HG03095 (cell line): Measurements from ENCODE around the gene ANKRD33B.
"Not testable (repeated sequence)": the region's sequence is repeated elsewhere in the genome, so short reads cannot be mapped to it uniquely, and the experiment has no call there.

Experiments
- ATAC-seq: cut with Tn5 transposase; IDR thresholded peaks from one replicate; pipeline ENCODE4 v1.9.1; 2021; ENCODE audit warnings: moderate library complexity; ENCODE audit not compliant: unreplicated experiment

The ANKRD33B gene

GRCh38 chr5:10591966-10592365 lies 28.1 kb downstream of the ANKRD33B start:
- no peak for ATAC-seq

GRCh38 chr5:10592601-10593000 lies 28.7 kb downstream of the ANKRD33B start:
- peak; percentile 61 for ATAC-seq

- no peak for ATAC-seq
Observed at GRCh38 chr5:10593531-10594181, 29.8 kb downstream of the ANKRD33B start.

- ATAC-seq: no peak
Observed at GRCh38 chr5:10594591-10595210, 30.8 kb downstream of the ANKRD33B start.

- ATAC-seq: no peak
Observed at GRCh38 chr5:10595293-10595671, 31.4 kb downstream of the ANKRD33B start.

- no peak for ATAC-seq
Observed at GRCh38 chr5:10595672-10596309, 31.9 kb downstream of the ANKRD33B start.

GRCh38 chr5:10596310-10596703 lies 32.4 kb downstream of the ANKRD33B start:
- ATAC-seq: no peak

- ATAC-seq: no peak
Observed at GRCh38 chr5:10596886-10597451, 33.1 kb downstream of the ANKRD33B start.

- no peak for ATAC-seq
Observed at GRCh38 chr5:10599113-10599512, 35.2 kb downstream of the ANKRD33B start.

- no peak for ATAC-seq
Observed at GRCh38 chr5:10599862-10600284, 36.0 kb downstream of the ANKRD33B start.

GRCh38 chr5:10600626-10601245 lies 36.9 kb downstream of the ANKRD33B start:
- peak; percentile 61 for ATAC-seq

- ATAC-seq: peak; percentile 39
Observed at GRCh38 chr5:10601246-10602030, 37.6 kb downstream of the ANKRD33B start.

- ATAC-seq: no peak
Observed at GRCh38 chr5:10602031-10602806, 38.3 kb downstream of the ANKRD33B start.

- no peak for ATAC-seq
Observed at GRCh38 chr5:10604975-10605374, 41.1 kb downstream of the ANKRD33B start.

GRCh38 chr5:10606632-10607022 lies 42.8 kb downstream of the ANKRD33B start:
- not testable (repeated sequence) for ATAC-seq

GRCh38 chr5:10607023-10607665 lies 43.3 kb downstream of the ANKRD33B start:
- ATAC-seq: peak; percentile 75

- ATAC-seq: peak; percentile 65
Observed at GRCh38 chr5:10607666-10608073, 43.8 kb downstream of the ANKRD33B start.

- ATAC-seq: peak; percentile 1
Observed at GRCh38 chr5:10608081-10608480, 44.2 kb downstream of the ANKRD33B start.

GRCh38 chr5:10610058-10610457 lies 46.2 kb downstream of the ANKRD33B start:
- no peak for ATAC-seq
